ENCODE data around the gene S1PR2.
"Not testable (repeated sequence)": the region's sequence is repeated elsewhere in the genome, so short reads cannot be mapped to it uniquely, and the experiment has no call there.

Gene S1PR2

GRCh38 chr19:10222201-10222890 is 8.8 kb downstream of the S1PR2 start:
- DNase-seq, result no peak

GRCh38 chr19:10220695-10221094 is 10.4 kb downstream of the S1PR2 start:
- no peak for DNase-seq

- DNase-seq, result no peak
These were observed 11.5 kb downstream of the S1PR2 start for GRCh38 chr19:10219678-10220077.

GRCh38 chr19:10217085-10217484 is 14.0 kb downstream of the S1PR2 start:
- no peak for DNase-seq

GRCh38 chr19:10214784-10215183 is 16.3 kb downstream of the S1PR2 start:
- DNase-seq, result no peak

GRCh38 chr19:10211691-10212090 is 19.4 kb downstream of the S1PR2 start:
- DNase-seq, result no peak

- no peak for DNase-seq
These were observed 20.1 kb downstream of the S1PR2 start for GRCh38 chr19:10211061-10211460.

GRCh38 chr19:10209315-10209714 is 21.8 kb downstream of the S1PR2 start:
- DNase-seq, result no peak

- DNase-seq, result no peak
These were observed 24.1 kb downstream of the S1PR2 start for GRCh38 chr19:10207026-10207425.

GRCh38 chr19:10206226-10206885 is 24.8 kb downstream of the S1PR2 start:
- DNase-seq, result no peak

- DNase-seq, result no peak
These were observed 25.5 kb downstream of the S1PR2 start for GRCh38 chr19:10205636-10206035.

- no peak for DNase-seq
These were observed 27.4 kb downstream of the S1PR2 start for GRCh38 chr19:10203686-10204085.

GRCh38 chr19:10201176-10201575 is 30.0 kb downstream of the S1PR2 start:
- no peak for DNase-seq

- DNase-seq, result not testable (repeated sequence)
These were observed 31.0 kb downstream of the S1PR2 start for GRCh38 chr19:10200101-10200500.

GRCh38 chr19:10198889-10199644 is 32.1 kb downstream of the S1PR2 start:
- not testable (repeated sequence) for DNase-seq

- no peak for DNase-seq
These were observed 36.0 kb downstream of the S1PR2 start for GRCh38 chr19:10195199-10195519.

GRCh38 chr19:10194500-10195198 is 36.5 kb downstream of the S1PR2 start, which contains the start of gene DNMT1:
TSS of gene DNMT1 (minus strand) at chr19:10194953. CDS start at chr19:10194899, 54 bp downstream.
- DNase-seq, result peak; percentile 98

GRCh38 chr19:10193790-10194499 is 37.2 kb downstream of the S1PR2 start:
- no peak for DNase-seq

GRCh38 chr19:10192922-10193321 is 38.2 kb downstream of the S1PR2 start:
- no peak for DNase-seq

GRCh38 chr19:10191347-10191746 is 39.8 kb downstream of the S1PR2 start:
- no peak for DNase-seq

- DNase-seq, result no peak
These were observed 41.1 kb downstream of the S1PR2 start for GRCh38 chr19:10190026-10190425.

- no peak for DNase-seq
These were observed 41.5 kb downstream of the S1PR2 start for GRCh38 chr19:10189616-10190015.

- DNase-seq, result no peak
These were observed 43.8 kb downstream of the S1PR2 start for GRCh38 chr19:10187315-10187714.
